GM12878 (cell line): Measurements from ENCODE around the gene DRC1. TPM values are rescaled to one million over a fixed set of nuclear protein-coding genes. Genes with fewer than 3 reads are reported as not detected.

Source experiments
- BHLHE40 ChIP-seq, 2 experiments: fragments of 450-650 bp in 1 of 2; IDR thresholded peaks; 2 replicates each; pipeline ENCODE4 v1.6.1; 2011 to 2017; ENCODE audit warnings: low read depth in 2 of 2, borderline replicate concordance in 1 of 2, improper control_type of control experiment in 1 of 2, low read length in 1 of 2, mild to moderate bottlenecking in 1 of 2
- CBFB ChIP-seq: IDR thresholded peaks from 2 replicates; pipeline ENCODE4 v1.6.1; 2016; ENCODE audit warnings: antibody characterized with exemption, low read depth
- FOXM1 ChIP-seq: IDR thresholded peaks from 2 replicates; pipeline ENCODE4 v1.6.1; 2012; ENCODE audit warnings: low read depth, mild to moderate bottlenecking, inconsistent platforms, low read length, moderate library complexity
- GATAD2B ChIP-seq: fragments of 450-650 bp; conservative IDR thresholded peaks from 2 replicates; pipeline ENCODE4 v1.6.1; 2017; ENCODE audit warnings: low read depth, mild to moderate bottlenecking, moderate library complexity
- HDAC6 ChIP-seq: fragments of 200-600 bp; sonication (generic); IDR thresholded peaks from one replicate; pipeline ENCODE4 v1.8.0; 2017; ENCODE audit warnings: antibody characterized with exemption; ENCODE audit not compliant: unreplicated experiment
- IKZF2 ChIP-seq, 2 experiments: fragments of 450-650 bp; IDR thresholded peaks; 2 replicates each; pipeline ENCODE4 v1.6.1; 2017; ENCODE audit warnings: mild to moderate bottlenecking in 2 of 2, moderate library complexity in 2 of 2
- LARP7 ChIP-seq: fragments of 450-650 bp; IDR thresholded peaks from 2 replicates; pipeline ENCODE4 v1.6.1; 2017; ENCODE audit warnings: mild to moderate bottlenecking
- MAX ChIP-seq: IDR thresholded peaks from 2 replicates; pipeline ENCODE4 v1.6.1; 2012; ENCODE audit warnings: low read depth, low read length, improper control_type of control experiment
- POU2F2 ChIP-seq: IDR thresholded peaks from 3 replicates; pipeline ENCODE4 v1.6.1; 2011; ENCODE audit warnings: low read depth, mild to moderate bottlenecking, low read length, borderline replicate concordance
- SMAD1 ChIP-seq: fragments of 450-650 bp; IDR thresholded peaks from 2 replicates; pipeline ENCODE4 v1.6.1; 2018; ENCODE audit warnings: mild to moderate bottlenecking, low read depth; ENCODE audit not compliant: partially characterized antibody
- SUPT20H ChIP-seq: IDR thresholded peaks from 2 replicates; pipeline ENCODE4 v1.6.1; 2011; ENCODE audit warnings: low read depth, mild to moderate bottlenecking, low read length, moderate library complexity, borderline replicate concordance; ENCODE audit not compliant: control insufficient read depth
- ZBTB33 ChIP-seq: fragments of 450-650 bp; IDR thresholded peaks from 2 replicates; pipeline ENCODE4 v1.6.1; 2017; ENCODE audit warnings: mild to moderate bottlenecking
- ZBTB40 ChIP-seq: fragments of 450-650 bp; IDR thresholded peaks from 2 replicates; pipeline ENCODE4 v1.6.1; 2016; ENCODE audit warnings: mild to moderate bottlenecking, moderate library complexity, borderline replicate concordance
- ZNF217 ChIP-seq: fragments of 450-650 bp; IDR thresholded peaks from 2 replicates; pipeline ENCODE4 v1.6.1; 2017; ENCODE audit warnings: antibody characterized with exemption, mild to moderate bottlenecking
- ZNF687 ChIP-seq: fragments of 450-650 bp; IDR thresholded peaks from 2 replicates; pipeline ENCODE4 v1.6.1; 2017; ENCODE audit warnings: mild to moderate bottlenecking, moderate library complexity
- polyA plus RNA-seq, 11 experiments: library from polyadenylated mRNA; depleted of rRNA in 4 of 11; unstranded in 6 of 11; stranded (reverse) in 5 of 11; fragments of >200 nt; fragmentation: Nextera tagmentation in 4 of 11; fragmentation: Illumina TruSeq in 1 of 11; extraction: Ambion mirVana in 4 of 11; extraction: Trizol in 1 of 11; gene quantifications; 1 replicate in 1 of 11; 2 replicates in 10 of 11; pipeline versions ENCODE4 v1.2.1 to v1.2.3, GENCODE V29; 2011 to 2016; ENCODE audit warnings: inconsistent platforms in 2 of 11, missing spikeins in 2 of 11, low read depth in 1 of 11
- total RNA-seq, 4 experiments: library from RNA; depleted of rRNA in 3 of 4; stranded (reverse); fragments of >200 nt in 3 of 4; fragmentation: Illumina TruSeq in 1 of 4; extraction: Trizol in 1 of 4; gene quantifications; 2 replicates each; pipeline versions ENCODE4 v1.2.1 to v1.2.3, GENCODE V29; 2013 to 2021

Gene DRC1
- total and polyA plus RNA-seq, 10 of the 15 experiments (the other 5 are each of a cell fraction or from before 2014, with no cell fraction given), result 0.03 TPM; not detected in 9

- no peak for TF ChIP-seq ZBTB33
- no peak for TF ChIP-seq ZBTB40
- TF ChIP-seq BHLHE40 (IDR thresholded peaks at IDR 0.05; ENCODE audit: borderline replicate concordance in 1 of 2, low read depth in 2 of 2, low read length in 1 of 2), result no peak
- no peak for TF ChIP-seq CBFB
- no peak for TF ChIP-seq SMAD1
- 0 out of 4 replicates have a peak, but pooled peaks of 1 of the 2 experiments have one; percentile 19 for TF ChIP-seq IKZF2 (IDR thresholded peaks at IDR 0.05)
- no peak for TF ChIP-seq LARP7
- TF ChIP-seq FOXM1, result peak; percentile 29; the same call in 1 of the 2 replicates
- no peak for TF ChIP-seq GATAD2B
- no peak for TF ChIP-seq POU2F2
- no peak for TF ChIP-seq ZNF687
- TF ChIP-seq SUPT20H, result no peak
- no peak for TF ChIP-seq ZNF217
- TF ChIP-seq HDAC6, result no peak
- no peak for TF ChIP-seq MAX
Measured at GRCh38 chr2:26412091-26412673, 10.5 kb downstream of the DRC1 start (continued).
